Nephron progenitor cell (in vitro differentiated cells): ENCODE measurements around the gene NOS1.

ENCODE experiments used
- DNase-seq: peaks from one replicate; pipeline ENCODE4 v3.0.0; 2021
- H3K27ac Mint-ChIP-seq: 2 replicates; pipeline ENCODE4 v1.8.0; 2021; ENCODE audit warnings: mild to moderate bottlenecking, moderate library complexity, mixed read lengths
- H3K27me3 Mint-ChIP-seq: 2 replicates; pipeline ENCODE4 v1.8.0; 2021; ENCODE audit warnings: mild to moderate bottlenecking, low read depth, mixed read lengths; ENCODE audit not compliant: poor library complexity
- H3K36me3 Mint-ChIP-seq: 2 replicates; pipeline ENCODE4 v1.8.0; 2021; ENCODE audit warnings: low read depth, mixed read lengths
- H3K4me1 Mint-ChIP-seq: 2 replicates; pipeline ENCODE4 v1.8.0; 2021; ENCODE audit warnings: mixed read lengths
- H3K4me3 Mint-ChIP-seq: 2 replicates; pipeline ENCODE4 v1.8.0; 2021; ENCODE audit warnings: mild to moderate bottlenecking, moderate library complexity, mixed read lengths
- H3K9me3 Mint-ChIP-seq: 2 replicates; pipeline ENCODE4 v1.8.0; 2021; ENCODE audit warnings: mild to moderate bottlenecking, moderate library complexity, mixed read lengths
- TF ChIP-seq, protein P1 (sequence below): fragments of 200-600 bp; sonication (generic); IDR thresholded peaks from 2 replicates; pipeline ENCODE4 v1.5.0; 2021; ENCODE audit warnings: antibody characterized with exemption

Gene NOS1

DNA sequence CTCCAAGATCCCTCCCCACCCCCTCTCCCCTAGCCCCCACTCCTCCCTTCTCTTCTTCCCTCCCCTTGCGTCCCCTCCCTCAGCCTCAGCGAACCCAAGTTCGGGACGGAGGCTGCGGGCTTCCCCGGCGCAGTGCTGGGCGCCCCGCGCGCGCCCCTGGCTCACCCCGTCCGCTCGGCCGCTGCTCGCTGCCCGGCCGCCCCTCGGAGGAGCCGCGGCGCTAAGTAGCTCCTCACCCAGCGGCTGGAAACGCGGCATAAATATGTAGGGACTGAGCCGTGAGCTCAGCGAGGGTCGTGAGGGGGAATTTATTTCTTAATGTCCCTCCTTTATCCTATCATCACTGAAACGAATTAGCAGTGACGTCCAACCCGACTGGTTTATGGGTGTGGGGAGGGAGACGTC is at the start of gene NOS1:
Gene NOS1, minus strand, starts transcription at position 280 of the 405 bp plus-strand sequence. CDS start 30,557 bp downstream, outside the sequence.
- no peak within 1 kb of the TSS for H3K27ac Mint-ChIP-seq

DNA sequence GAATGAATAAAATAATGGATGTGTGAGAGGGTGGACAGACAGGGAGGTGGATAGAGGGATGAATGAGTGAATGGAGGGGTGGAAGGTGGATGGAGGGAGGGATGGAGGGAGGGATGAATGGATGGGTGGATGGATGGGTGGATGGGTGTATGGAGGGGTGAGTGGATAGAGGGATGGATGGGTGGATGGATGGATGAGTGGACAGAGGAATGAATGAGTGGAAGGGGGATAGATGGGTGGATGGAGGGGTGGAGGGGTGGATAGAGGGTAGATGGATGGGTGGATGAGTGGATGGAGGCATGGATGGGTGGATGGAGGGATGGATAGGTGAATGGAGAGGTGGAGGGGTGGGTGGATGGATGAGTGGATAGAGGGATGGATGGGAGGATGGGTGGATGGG is 47.9 kb upstream of the NOS1 start:
- peaks cover 23% of the 10 kb centered on the region for H3K27me3 Mint-ChIP-seq

More for the DNA sequence above, at the start of gene NOS1:
- Mint-ChIP-seq H3K9me3 (no peaks in the 10 kb centered on the region), H3K4me1 (peaks cover 16% of the 10 kb centered on the region), H3K4me3 (peak within 1 kb of the TSS; percentile 75), H3K36me3 (no peaks in the 10 kb centered on the region), H3K27me3 (peaks cover 100% of the 10 kb centered on the region)
- TF ChIP-seq, protein P1, sequence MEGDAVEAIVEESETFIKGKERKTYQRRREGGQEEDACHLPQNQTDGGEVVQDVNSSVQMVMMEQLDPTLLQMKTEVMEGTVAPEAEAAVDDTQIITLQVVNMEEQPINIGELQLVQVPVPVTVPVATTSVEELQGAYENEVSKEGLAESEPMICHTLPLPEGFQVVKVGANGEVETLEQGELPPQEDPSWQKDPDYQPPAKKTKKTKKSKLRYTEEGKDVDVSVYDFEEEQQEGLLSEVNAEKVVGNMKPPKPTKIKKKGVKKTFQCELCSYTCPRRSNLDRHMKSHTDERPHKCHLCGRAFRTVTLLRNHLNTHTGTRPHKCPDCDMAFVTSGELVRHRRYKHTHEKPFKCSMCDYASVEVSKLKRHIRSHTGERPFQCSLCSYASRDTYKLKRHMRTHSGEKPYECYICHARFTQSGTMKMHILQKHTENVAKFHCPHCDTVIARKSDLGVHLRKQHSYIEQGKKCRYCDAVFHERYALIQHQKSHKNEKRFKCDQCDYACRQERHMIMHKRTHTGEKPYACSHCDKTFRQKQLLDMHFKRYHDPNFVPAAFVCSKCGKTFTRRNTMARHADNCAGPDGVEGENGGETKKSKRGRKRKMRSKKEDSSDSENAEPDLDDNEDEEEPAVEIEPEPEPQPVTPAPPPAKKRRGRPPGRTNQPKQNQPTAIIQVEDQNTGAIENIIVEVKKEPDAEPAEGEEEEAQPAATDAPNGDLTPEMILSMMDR: no peak
- DNase-seq: no peak

GRCh38 chr12:117408161-117408791 is 46.9 kb upstream of the NOS1 start:
- H3K36me3 Mint-ChIP-seq: no peaks in the 10 kb centered on the region
- DNase-seq: no peak
- H3K27me3 Mint-ChIP-seq: peaks cover 17% of the 10 kb centered on the region
- peak overlapping the region; percentile 47 for H3K4me3 Mint-ChIP-seq
- H3K4me1 Mint-ChIP-seq: peaks cover 27% of the 10 kb centered on the region
- H3K27ac Mint-ChIP-seq: peak overlapping the region; percentile 17
- peaks cover 6% of the 10 kb centered on the region for H3K9me3 Mint-ChIP-seq
- TF ChIP-seq, protein P1: no peak

More for the DNA sequence above, 47.9 kb upstream of the NOS1 start:
- Mint-ChIP-seq H3K36me3 (no peaks in the 10 kb centered on the region), H3K4me3 (no peak overlapping the region), H3K4me1 (peaks cover 33% of the 10 kb centered on the region), H3K9me3 (peaks cover 1% of the 10 kb centered on the region), H3K27ac (no peak overlapping the region)
- DNase-seq: no peak
- TF ChIP-seq, protein P1: no peak

- H3K4me3 Mint-ChIP-seq: no peak overlapping the region
- no peaks in the 10 kb centered on the region for H3K36me3 Mint-ChIP-seq
- H3K9me3 Mint-ChIP-seq: peaks cover 6% of the 10 kb centered on the region
- TF ChIP-seq, protein P1: no peak
- peaks cover 19% of the 10 kb centered on the region for H3K27me3 Mint-ChIP-seq
- H3K27ac Mint-ChIP-seq: no peak overlapping the region
- peaks cover 15% of the 10 kb centered on the region for H3K4me1 Mint-ChIP-seq
- DNase-seq: no peak
Observed at GRCh38 chr12:117404940-117405339, 43.5 kb upstream of the NOS1 start.

DNA sequence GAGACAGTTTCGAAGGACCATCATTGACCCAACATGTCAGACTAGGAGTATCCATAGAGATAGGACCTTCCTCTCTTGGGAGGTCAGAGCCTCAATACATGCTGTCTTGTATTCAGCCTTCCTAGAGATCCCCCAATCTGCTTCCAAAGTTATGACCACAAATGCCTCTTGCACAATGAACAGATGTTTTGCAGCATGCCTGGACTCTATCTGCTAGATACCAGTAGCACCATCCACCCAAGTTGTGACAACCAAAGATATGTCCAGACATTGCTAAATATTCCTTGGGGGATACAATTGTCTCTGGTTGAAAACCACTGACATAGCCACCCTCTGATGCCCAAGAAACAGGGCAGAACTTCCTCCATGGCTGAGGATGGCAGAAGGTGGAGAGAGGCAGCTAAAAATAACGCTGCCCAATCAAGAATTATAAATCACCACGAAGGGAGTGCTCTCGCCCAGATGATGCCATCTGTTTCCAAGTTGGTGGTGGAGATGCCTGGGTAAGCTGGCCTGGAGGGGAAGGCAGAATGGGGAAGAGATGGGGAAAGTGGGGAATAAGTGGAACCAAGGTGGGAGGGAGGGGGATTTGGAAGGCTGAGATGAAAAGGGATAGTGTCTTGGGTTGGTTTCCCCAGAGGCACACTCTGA is 42.9 kb upstream of the NOS1 start:
- TF ChIP-seq, protein P1: no peak
- Mint-ChIP-seq H3K27me3 (peaks cover 19% of the 10 kb centered on the region), H3K4me1 (peaks cover 15% of the 10 kb centered on the region), H3K27ac (no peak overlapping the region), H3K36me3 (no peaks in the 10 kb centered on the region), H3K9me3 (peaks cover 8% of the 10 kb centered on the region), H3K4me3 (no peak overlapping the region)
- DNase-seq: no peak
